ENCODE data around the gene IGFALS.

- TF ChIP-seq, protein P1, sequence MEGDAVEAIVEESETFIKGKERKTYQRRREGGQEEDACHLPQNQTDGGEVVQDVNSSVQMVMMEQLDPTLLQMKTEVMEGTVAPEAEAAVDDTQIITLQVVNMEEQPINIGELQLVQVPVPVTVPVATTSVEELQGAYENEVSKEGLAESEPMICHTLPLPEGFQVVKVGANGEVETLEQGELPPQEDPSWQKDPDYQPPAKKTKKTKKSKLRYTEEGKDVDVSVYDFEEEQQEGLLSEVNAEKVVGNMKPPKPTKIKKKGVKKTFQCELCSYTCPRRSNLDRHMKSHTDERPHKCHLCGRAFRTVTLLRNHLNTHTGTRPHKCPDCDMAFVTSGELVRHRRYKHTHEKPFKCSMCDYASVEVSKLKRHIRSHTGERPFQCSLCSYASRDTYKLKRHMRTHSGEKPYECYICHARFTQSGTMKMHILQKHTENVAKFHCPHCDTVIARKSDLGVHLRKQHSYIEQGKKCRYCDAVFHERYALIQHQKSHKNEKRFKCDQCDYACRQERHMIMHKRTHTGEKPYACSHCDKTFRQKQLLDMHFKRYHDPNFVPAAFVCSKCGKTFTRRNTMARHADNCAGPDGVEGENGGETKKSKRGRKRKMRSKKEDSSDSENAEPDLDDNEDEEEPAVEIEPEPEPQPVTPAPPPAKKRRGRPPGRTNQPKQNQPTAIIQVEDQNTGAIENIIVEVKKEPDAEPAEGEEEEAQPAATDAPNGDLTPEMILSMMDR (IDR thresholded peaks at IDR 0.05), result no peak
- no peak for TF ChIP-seq POLR2A (IDR thresholded peaks at IDR 0.05)
These were observed 15.9 kb downstream of the IGFALS start for GRCh38 chr16:1777375-1778199.

Data from breast epithelium (tissue), 3 donors.